Measurements from ENCODE around the gene IFI16. TPM values are rescaled to one million over a fixed set of nuclear protein-coding genes. Genes with fewer than 3 reads are reported as not detected.

The IFI16 gene
- total and polyA plus RNA-seq, 2 of the 13 experiments (the other 11 are each of a cell fraction or from before 2014, with no cell fraction given), result not detected

- TF ChIP-seq ZBTB33 (CRISPR knock-in tag; IDR thresholded peaks at IDR 0.05), result no peak
- TF ChIP-seq CREM (IDR thresholded peaks at IDR 0.05), result no peak
- no peak for TF ChIP-seq CREM (CRISPR knock-in tag; IDR thresholded peaks at IDR 0.05)
- TF ChIP-seq GLMP (CRISPR knock-in tag; IDR thresholded peaks at IDR 0.05; ENCODE audit: borderline replicate concordance), result no peak
- no peak for TF ChIP-seq SNRNP70 (IDR thresholded peaks at IDR 0.05; ENCODE audit: low read depth, low read length)
- no peak for TF ChIP-seq FOXP1 (IDR thresholded peaks at IDR 0.05)
- TF ChIP-seq FOXP1 (CRISPR knock-in tag; IDR thresholded peaks at IDR 0.05), result no peak
These were observed 36.9 kb upstream of the IFI16 start (continued) for GRCh38 chr1:158972841-158973240.

GRCh38 chr1:158976219-158976618 lies 33.5 kb upstream of the IFI16 start:
- TF ChIP-seq ZNF780A (CRISPR knock-in tag; IDR thresholded peaks at IDR 0.05) (no peak), AGO1 (IDR thresholded peaks at IDR 0.05; ENCODE audit: low read depth, low read length, poor library complexity, severe bottlenecking) (no peak), ZNF3 (CRISPR knock-in tag; IDR thresholded peaks at IDR 0.05) (no peak), KDM4B (CRISPR knock-in tag; IDR thresholded peaks at IDR 0.05) (no peak), ELF4 (CRISPR knock-in tag; IDR thresholded peaks at IDR 0.05; ENCODE audit: borderline replicate concordance) (no peak), TFDP2 (CRISPR knock-in tag; IDR thresholded peaks at IDR 0.05) (no peak), ZNF275 (CRISPR knock-in tag; IDR thresholded peaks at IDR 0.05; ENCODE audit: borderline replicate concordance) (no peak), ZNF737 (CRISPR knock-in tag; IDR thresholded peaks at IDR 0.05; ENCODE audit: borderline replicate concordance) (no peak), RXRB (CRISPR knock-in tag; IDR thresholded peaks at IDR 0.05; ENCODE audit: borderline replicate concordance) (no peak), ZNF782 (CRISPR knock-in tag; IDR thresholded peaks at IDR 0.05; ENCODE audit: borderline replicate concordance) (no peak), KDM2A (CRISPR knock-in tag; IDR thresholded peaks at IDR 0.05; ENCODE audit: borderline replicate concordance, low read depth) (no peak), NR3C1 (CRISPR knock-in tag; IDR thresholded peaks at IDR 0.05) (no peak)
- Histone ChIP-seq H3K4me2 (ENCODE audit: low read depth, low read length) (no peak overlapping the region), H4K20me1 (ENCODE audit: insufficient read depth, low read length) (no peaks in the 10 kb centered on the region), H3K9me3 (ENCODE audit: low read length) (peaks cover 61% of the 10 kb centered on the region), H3K79me2 (ENCODE audit: insufficient read depth, low read length) (no peaks in the 10 kb centered on the region), H3K27me3 (ENCODE audit: control insufficient read depth in 1 of 2, insufficient read depth in 2 of 2, low read length in 2 of 2) (no peaks in the 10 kb centered on the region), H3K36me3 (replicated peaks in 1 of 2; ENCODE audit: control insufficient read depth in 1 of 2, insufficient read depth in 2 of 2, low read length in 2 of 2) (no peaks in the 10 kb centered on the region), H3K4me1 (ENCODE audit: insufficient read depth, low read length) (no peaks in the 10 kb centered on the region), H2AFZ (ENCODE audit: low read length) (no peak overlapping the region), H3K27ac (ENCODE audit: extremely low read length, insufficient read depth, low read length) (no peak overlapping the region), H3K9ac (ENCODE audit: insufficient read depth, low read depth, low read length) (no peak overlapping the region), H3K4me3 (replicated peaks in 1 of 3; ENCODE audit: insufficient read depth in 1 of 3, low read depth in 2 of 3, low read length in 3 of 3) (no peak overlapping the region)
- intact Hi-C loops (cut with micrococcal nuclease; ENCODE audit: unreplicated experiment) (no loop called here), in situ Hi-C loops (cut with HindIII; ENCODE audit: extremely low pct_ligation_motif_present, low pct_unique_long_range_greater_than_20kb) (no loop called here)
- ATAC-seq (no peak), DNase-seq (ENCODE audit: low spot score) (no peak), FAIRE-seq (no peak)
- POLR2A ChIA-PET, result no interaction called here
- 0% methylated on average over 4 of the region's 4 CpGs for WGBS (ENCODE audit: low lambda C conversion rate)
- CTCF ChIA-PET (ENCODE audit: low intra/inter-chr PET ratio, low total read pairs), result no interaction called here
- BruUV-seq (replicated peaks), result no TSS peak

Data from HepG2 (cell line).